ENCODE data around the gene KLK14. TPM values are rescaled to one million over a fixed set of nuclear protein-coding genes. Genes with fewer than 3 reads are reported as not detected.

KLK14 gene
- polyA plus RNA-seq, 1 donor (not counting 4 experiments of a cell fraction or from before 2014, with no cell fraction given) = 0.05 TPM

DNA sequence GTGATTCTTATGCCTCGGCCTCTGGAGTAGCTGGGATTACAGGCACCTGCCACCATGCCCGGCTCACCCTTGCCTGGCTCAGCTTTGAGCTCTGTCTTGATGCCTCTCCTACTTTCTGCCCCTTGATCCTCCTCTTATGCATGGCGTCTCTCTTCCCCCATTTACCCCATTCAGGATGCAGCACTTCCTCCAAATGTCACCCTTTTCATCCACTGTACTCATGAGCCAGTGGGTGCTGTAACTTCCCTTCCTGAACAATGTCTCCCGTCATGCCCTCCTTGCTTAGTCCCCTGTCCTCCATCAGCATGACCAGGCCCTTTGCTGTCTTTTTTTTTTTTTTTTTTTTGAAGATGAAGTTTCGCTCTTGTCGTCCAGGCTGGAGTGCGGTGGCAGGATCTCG lies 38.6 kb upstream of the KLK14 start:
- no peak for FAIRE-seq
- TF ChIP-seq, protein P1, sequence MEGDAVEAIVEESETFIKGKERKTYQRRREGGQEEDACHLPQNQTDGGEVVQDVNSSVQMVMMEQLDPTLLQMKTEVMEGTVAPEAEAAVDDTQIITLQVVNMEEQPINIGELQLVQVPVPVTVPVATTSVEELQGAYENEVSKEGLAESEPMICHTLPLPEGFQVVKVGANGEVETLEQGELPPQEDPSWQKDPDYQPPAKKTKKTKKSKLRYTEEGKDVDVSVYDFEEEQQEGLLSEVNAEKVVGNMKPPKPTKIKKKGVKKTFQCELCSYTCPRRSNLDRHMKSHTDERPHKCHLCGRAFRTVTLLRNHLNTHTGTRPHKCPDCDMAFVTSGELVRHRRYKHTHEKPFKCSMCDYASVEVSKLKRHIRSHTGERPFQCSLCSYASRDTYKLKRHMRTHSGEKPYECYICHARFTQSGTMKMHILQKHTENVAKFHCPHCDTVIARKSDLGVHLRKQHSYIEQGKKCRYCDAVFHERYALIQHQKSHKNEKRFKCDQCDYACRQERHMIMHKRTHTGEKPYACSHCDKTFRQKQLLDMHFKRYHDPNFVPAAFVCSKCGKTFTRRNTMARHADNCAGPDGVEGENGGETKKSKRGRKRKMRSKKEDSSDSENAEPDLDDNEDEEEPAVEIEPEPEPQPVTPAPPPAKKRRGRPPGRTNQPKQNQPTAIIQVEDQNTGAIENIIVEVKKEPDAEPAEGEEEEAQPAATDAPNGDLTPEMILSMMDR (optimal IDR thresholded peaks at IDR 0.05 in 1 of 3, IDR thresholded peaks at IDR 0.05 in 1 of 3, conservative IDR thresholded peaks at IDR 0.05 in 1 of 3; ENCODE audit: extremely low read depth in 1 of 3, insufficient read depth in 2 of 3, low read length in 3 of 3) = no peak
- no peak for TF ChIP-seq EZH2 (IDR thresholded peaks at IDR 0.05; ENCODE audit: low read length)
- Histone ChIP-seq H3K27me3 (ENCODE audit: control insufficient read depth, extremely low read depth, insufficient read depth, low read length) (no peaks in the 10 kb centered on the region), H2AFZ (ENCODE audit: control insufficient read depth, low read length) (no peak overlapping the region), H3K27ac (ENCODE audit: control insufficient read depth, insufficient read depth, low read length) (no peak overlapping the region), H3K4me3 (ENCODE audit: control insufficient read depth in 2 of 3, extremely low read depth in 1 of 3, insufficient read depth in 2 of 3, low read depth in 1 of 3, low read length in 3 of 3) (no peak overlapping the region), H3K9me1 (ENCODE audit: control insufficient read depth, extremely low read depth, insufficient read depth, low read length) (no peaks in the 10 kb centered on the region), H3K4me2 (ENCODE audit: control insufficient read depth, extremely low read depth, insufficient read depth, low read depth, low read length) (no peak overlapping the region), H3K79me2 (ENCODE audit: control insufficient read depth, insufficient read depth, low read length) (no peaks in the 10 kb centered on the region), H3K9ac (ENCODE audit: control insufficient read depth, extremely low read depth, insufficient read depth, low read length) (no peak overlapping the region), H4K20me1 (ENCODE audit: control insufficient read depth, extremely low read depth, insufficient read depth, low read length) (no peaks in the 10 kb centered on the region), H3K36me3 (ENCODE audit: control insufficient read depth in 2 of 2, extremely low read depth in 1 of 2, insufficient read depth in 2 of 2, low read length in 2 of 2) (no peaks in the 10 kb centered on the region), H3K4me1 (ENCODE audit: control insufficient read depth, extremely low read depth, insufficient read depth, low read length) (no peaks in the 10 kb centered on the region), H3K9me3 (ENCODE audit: control insufficient read depth, low read depth, low read length) (no peaks in the 10 kb centered on the region)
- dilution Hi-C loops (cut with MboI; ENCODE audit: extremely low pct_ligation_motif_present, low sequenced_read_pairs) = no loop called here
- no peak for DNase-seq (ENCODE audit: low read depth, low spot score)

GRCh38 chr19:51120160-51120559 lies 37.5 kb upstream of the KLK14 start:
- Histone ChIP-seq H3K36me3 (ENCODE audit: control insufficient read depth in 2 of 2, extremely low read depth in 1 of 2, insufficient read depth in 2 of 2, low read length in 2 of 2) (no peaks in the 10 kb centered on the region), H3K4me3 (ENCODE audit: control insufficient read depth in 2 of 3, extremely low read depth in 1 of 3, insufficient read depth in 2 of 3, low read depth in 1 of 3, low read length in 3 of 3) (no peak overlapping the region), H3K27me3 (ENCODE audit: control insufficient read depth, extremely low read depth, insufficient read depth, low read length) (peaks cover 3% of the 10 kb centered on the region), H4K20me1 (ENCODE audit: control insufficient read depth, extremely low read depth, insufficient read depth, low read length) (no peaks in the 10 kb centered on the region), H3K79me2 (ENCODE audit: control insufficient read depth, insufficient read depth, low read length) (no peaks in the 10 kb centered on the region), H3K4me2 (ENCODE audit: control insufficient read depth, extremely low read depth, insufficient read depth, low read depth, low read length) (no peak overlapping the region), H3K27ac (ENCODE audit: control insufficient read depth, insufficient read depth, low read length) (no peak overlapping the region), H3K9ac (ENCODE audit: control insufficient read depth, extremely low read depth, insufficient read depth, low read length) (no peak overlapping the region), H3K9me3 (ENCODE audit: control insufficient read depth, low read depth, low read length) (no peaks in the 10 kb centered on the region), H3K9me1 (ENCODE audit: control insufficient read depth, extremely low read depth, insufficient read depth, low read length) (no peaks in the 10 kb centered on the region), H3K4me1 (ENCODE audit: control insufficient read depth, extremely low read depth, insufficient read depth, low read length) (no peaks in the 10 kb centered on the region), H2AFZ (ENCODE audit: control insufficient read depth, low read length) (no peak overlapping the region)
- FAIRE-seq (no peak), DNase-seq (ENCODE audit: low read depth, low spot score) (no peak)
- TF ChIP-seq, protein P1 (optimal IDR thresholded peaks at IDR 0.05 in 1 of 3, IDR thresholded peaks at IDR 0.05 in 1 of 3, conservative IDR thresholded peaks at IDR 0.05 in 1 of 3; ENCODE audit: extremely low read depth in 1 of 3, insufficient read depth in 2 of 3, low read length in 3 of 3) = no peak
- no peak for TF ChIP-seq EZH2 (IDR thresholded peaks at IDR 0.05; ENCODE audit: low read length)
- dilution Hi-C loops (cut with MboI; ENCODE audit: extremely low pct_ligation_motif_present, low sequenced_read_pairs) = no loop called here
